HEK293T (cell line): ENCODE results near the gene TRPM3.

Experiments used
- CTCF ChIA-PET: fragments of 350-600 bp; formaldehyde crosslinking; extraction: SDS; loops from one replicate; lab custom pipeline; 2021; ENCODE audit warnings: antibody characterized with exemption, inconsistent platforms; lab: Yijun Ruan, JAX
- POLR2A ChIA-PET: fragments of 350-600 bp; formaldehyde crosslinking; extraction: SDS; loops from one replicate; lab custom pipeline; 2020; ENCODE audit warnings: antibody characterized with exemption, inconsistent platforms; lab: Yijun Ruan, JAX
- DNase-seq: peaks from one replicate; pipeline ENCODE4 v3.0.0; 2012; ENCODE audit warnings: mixed read lengths; ENCODE audit errors: extremely low spot score
- ARNT ChIP-seq: fragments of 450-650 bp; IDR thresholded peaks from 2 replicates; pipeline ENCODE4 v1.6.1; 2017; ENCODE audit warnings: mild to moderate bottlenecking
- BHLHE40 ChIP-seq: fragments of 450-650 bp; IDR thresholded peaks from 2 replicates; pipeline ENCODE4 v1.6.1; 2016; ENCODE audit warnings: mild to moderate bottlenecking, moderate library complexity, borderline replicate concordance
- CTBP1 ChIP-seq: fragments of 450-650 bp; IDR thresholded peaks from 2 replicates; pipeline ENCODE4 v1.6.1; 2016; ENCODE audit warnings: borderline replicate concordance
- ELF4 ChIP-seq: fragments of 450-650 bp; IDR thresholded peaks from 2 replicates; pipeline ENCODE4 v1.6.1; 2017; ENCODE audit warnings: antibody characterized with exemption
- FOXA1 ChIP-seq: fragments of 450-650 bp; IDR thresholded peaks from 2 replicates; pipeline ENCODE4 v1.6.1; 2016; ENCODE audit warnings: mild to moderate bottlenecking
- FOXK2 ChIP-seq: fragments of 450-650 bp; IDR thresholded peaks from 2 replicates; pipeline ENCODE4 v1.6.1; 2016; ENCODE audit warnings: mild to moderate bottlenecking
- FOXM1 ChIP-seq: fragments of 450-650 bp; IDR thresholded peaks from 2 replicates; pipeline ENCODE4 v1.6.1; 2017; ENCODE audit warnings: mild to moderate bottlenecking, borderline replicate concordance
- HDGF ChIP-seq: fragments of 450-650 bp; IDR thresholded peaks from 2 replicates; pipeline ENCODE4 v1.6.1; 2017; ENCODE audit warnings: antibody characterized with exemption, borderline replicate concordance
- L3MBTL2 ChIP-seq: fragments of 450-650 bp; conservative IDR thresholded peaks from 2 replicates; pipeline ENCODE4 v1.6.1; 2016; ENCODE audit warnings: mild to moderate bottlenecking
- LEF1 ChIP-seq: fragments of 450-650 bp; IDR thresholded peaks from 2 replicates; pipeline ENCODE4 v1.6.1; 2017; ENCODE audit warnings: mild to moderate bottlenecking, borderline replicate concordance
- NFRKB ChIP-seq: fragments of 450-650 bp; IDR thresholded peaks from 2 replicates; pipeline ENCODE4 v1.6.1; 2016; ENCODE audit warnings: mild to moderate bottlenecking, moderate library complexity
- SP1 ChIP-seq: fragments of 450-650 bp; IDR thresholded peaks from 2 replicates; pipeline ENCODE4 v1.6.1; 2017
- SUZ12 ChIP-seq: fragments of 450-650 bp; IDR thresholded peaks from 2 replicates; pipeline ENCODE4 v1.6.1; 2016; ENCODE audit warnings: mild to moderate bottlenecking
- TARDBP ChIP-seq: fragments of 450-650 bp; IDR thresholded peaks from 2 replicates; pipeline ENCODE4 v1.6.1; 2016
- ZNF384 ChIP-seq: fragments of 450-650 bp; IDR thresholded peaks from 2 replicates; pipeline ENCODE4 v1.6.1; 2016
- TF ChIP-seq, protein P1 (sequence below): fragments of 450-650 bp; IDR thresholded peaks from 2 replicates; pipeline ENCODE4 v1.6.1; 2016

TRPM3 gene

DNA sequence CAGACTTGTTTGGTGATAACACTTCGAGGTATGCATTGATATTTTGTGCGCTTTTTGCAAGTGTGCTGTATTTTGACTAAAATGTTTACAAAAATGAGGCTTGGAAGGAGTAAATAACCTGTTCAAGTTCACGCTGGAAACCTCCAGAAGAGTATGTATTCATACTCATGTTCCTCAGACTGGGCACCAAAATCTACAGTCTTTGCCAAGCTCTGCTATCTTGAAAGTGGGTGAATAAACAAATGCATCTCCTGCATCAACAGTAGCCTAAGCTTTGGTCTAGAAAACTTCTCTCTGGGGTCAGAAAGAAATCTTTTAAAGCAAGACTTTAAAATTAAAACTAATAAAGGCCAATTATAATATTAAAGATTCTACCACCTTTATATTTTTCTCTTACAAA lies 157.9 kb downstream of the TRPM3 start:
- TF ChIP-seq LEF1 (no peak), ELF4 (no peak), HDGF (no peak), FOXA1 (no peak), CTBP1 (no peak)
- no peak for DNase-seq
- CTCF ChIA-PET = no interaction called here
- POLR2A ChIA-PET = no interaction called here

DNA sequence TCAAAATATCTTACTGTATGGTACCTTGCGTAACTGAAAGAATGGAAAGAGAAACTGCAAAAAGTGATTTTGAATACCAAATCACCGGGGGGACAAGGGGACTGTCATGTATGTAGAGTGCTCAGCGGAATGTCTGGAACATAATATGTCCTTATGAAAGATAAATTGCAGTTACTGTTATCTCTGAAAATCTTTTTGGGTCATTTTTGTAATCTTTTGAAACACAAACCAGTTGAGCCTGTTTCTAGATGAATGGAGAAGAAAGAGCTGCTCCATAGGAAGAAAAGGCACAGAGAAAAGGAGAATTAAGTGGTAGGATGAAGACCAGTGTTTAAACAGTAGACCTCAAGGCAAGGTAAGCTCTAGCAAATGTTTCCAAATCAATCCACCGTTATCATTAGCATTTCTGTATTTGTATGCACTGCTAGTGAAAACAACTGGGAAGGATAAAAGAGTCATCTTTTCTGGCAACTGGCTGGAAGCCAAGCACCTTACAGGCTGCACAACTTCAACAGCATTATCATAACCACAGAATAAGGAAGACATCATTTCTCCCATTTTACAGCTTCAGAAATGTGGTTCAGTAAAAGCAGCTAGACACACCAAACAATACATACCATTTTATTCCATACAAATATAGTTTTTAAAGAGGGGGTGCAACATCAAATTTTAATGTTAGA lies 158.5 kb downstream of the TRPM3 start:
- POLR2A ChIA-PET = no interaction called here
- DNase-seq = no peak
- CTCF ChIA-PET = no interaction called here
- no peak for TF ChIP-seq FOXM1
- TF ChIP-seq ELF4 = no peak
- TF ChIP-seq ZNF384 = no peak
- TF ChIP-seq NFRKB = no peak
- TF ChIP-seq, protein P1, sequence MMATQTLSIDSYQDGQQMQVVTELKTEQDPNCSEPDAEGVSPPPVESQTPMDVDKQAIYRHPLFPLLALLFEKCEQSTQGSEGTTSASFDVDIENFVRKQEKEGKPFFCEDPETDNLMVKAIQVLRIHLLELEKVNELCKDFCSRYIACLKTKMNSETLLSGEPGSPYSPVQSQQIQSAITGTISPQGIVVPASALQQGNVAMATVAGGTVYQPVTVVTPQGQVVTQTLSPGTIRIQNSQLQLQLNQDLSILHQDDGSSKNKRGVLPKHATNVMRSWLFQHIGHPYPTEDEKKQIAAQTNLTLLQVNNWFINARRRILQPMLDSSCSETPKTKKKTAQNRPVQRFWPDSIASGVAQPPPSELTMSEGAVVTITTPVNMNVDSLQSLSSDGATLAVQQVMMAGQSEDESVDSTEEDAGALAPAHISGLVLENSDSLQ = no peak
- no peak for TF ChIP-seq CTBP1
- no peak for TF ChIP-seq L3MBTL2
- TF ChIP-seq SUZ12 = no peak
- no peak for TF ChIP-seq LEF1
- no peak for TF ChIP-seq FOXK2
- TF ChIP-seq TARDBP = no peak
- TF ChIP-seq HDGF = no peak
- no peak for TF ChIP-seq SP1
- TF ChIP-seq BHLHE40 = no peak
- no peak for TF ChIP-seq ARNT

DNA sequence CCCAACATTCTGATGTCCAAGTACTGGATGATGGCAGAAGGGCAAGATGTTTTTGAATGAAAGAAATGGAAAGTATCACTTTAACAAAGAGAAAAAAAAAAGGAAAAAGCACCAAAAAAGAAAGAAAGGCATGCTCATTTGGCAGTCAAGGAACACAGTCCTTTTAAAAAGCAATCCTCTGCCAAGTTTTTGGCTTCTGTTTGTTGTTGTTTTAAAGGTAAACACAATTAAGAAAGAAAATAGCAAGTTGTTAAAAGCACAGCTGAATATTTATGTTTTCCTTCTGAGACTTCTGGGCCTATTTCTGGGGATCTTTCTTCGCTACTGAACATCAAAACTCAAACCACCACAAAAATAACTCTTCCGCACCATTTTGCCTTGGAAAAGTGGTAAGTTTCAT lies 162.1 kb downstream of the TRPM3 start:
- CTCF ChIA-PET = no interaction called here
- POLR2A ChIA-PET = interaction anchor here (0.6 kb wide), 1 partner anchor 14 kb away, joined by 3 read pairs; no protein-coding TSS in a partner anchor
- TF ChIP-seq FOXK2 = no peak
- no peak for TF ChIP-seq SP1
- TF ChIP-seq ARNT = no peak
- TF ChIP-seq ELF4 = no peak

DNA sequence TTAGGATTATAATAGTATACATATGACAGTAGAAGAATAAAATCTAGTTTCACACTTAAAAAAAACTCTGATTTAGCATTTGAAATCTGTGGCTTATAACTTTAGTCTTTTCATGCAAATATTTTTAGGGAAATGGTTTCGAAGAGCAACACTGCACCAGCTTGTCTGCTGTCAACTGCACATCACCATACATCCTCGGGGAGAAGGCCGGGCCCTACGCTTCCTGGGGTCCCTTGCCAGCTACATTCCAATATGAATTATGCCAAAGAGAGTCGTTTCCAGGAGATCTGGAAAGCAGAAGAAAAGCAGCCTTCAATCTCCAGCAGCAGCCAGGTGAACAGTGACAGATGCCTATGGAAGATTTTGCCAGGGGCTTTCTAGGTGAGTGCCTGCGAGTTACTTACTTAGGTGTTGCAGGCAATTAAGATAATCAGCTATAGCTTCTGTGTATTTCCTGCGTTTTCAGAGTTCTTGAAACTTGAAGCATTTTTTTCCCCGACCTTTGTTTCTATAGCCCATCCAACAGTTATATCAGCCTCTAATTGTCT lies 166.8 kb downstream of the TRPM3 start:
- CTCF ChIA-PET = no interaction called here
- TF ChIP-seq SUZ12 (no peak), LEF1 (no peak)
- DNase-seq = no peak
- POLR2A ChIA-PET = no interaction called here

More for the DNA sequence above, 162.1 kb downstream of the TRPM3 start:
- DNase-seq = no peak

DNA sequence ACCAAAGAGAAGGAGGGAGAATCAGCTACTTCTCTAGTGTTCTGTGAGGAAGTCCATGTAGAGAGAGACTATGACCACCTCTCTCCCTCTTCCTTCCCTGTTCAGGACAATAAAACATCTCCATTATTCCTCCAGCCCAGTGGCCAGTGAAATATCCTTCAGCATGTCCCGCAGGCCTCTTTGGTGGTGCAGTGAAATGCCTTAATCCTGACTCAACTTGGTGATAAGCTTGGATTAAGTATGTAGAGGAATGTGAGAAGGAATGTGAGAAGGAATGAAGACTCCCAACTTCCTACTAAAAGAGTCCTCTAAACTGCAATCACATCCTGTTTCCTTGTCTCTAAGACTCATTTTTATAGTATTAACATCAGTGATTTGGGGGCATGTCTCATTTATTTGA lies 167.3 kb downstream of the TRPM3 start:
- POLR2A ChIA-PET = no interaction called here
- TF ChIP-seq SP1 (no peak), FOXK2 (no peak), L3MBTL2 (no peak)

DNA sequence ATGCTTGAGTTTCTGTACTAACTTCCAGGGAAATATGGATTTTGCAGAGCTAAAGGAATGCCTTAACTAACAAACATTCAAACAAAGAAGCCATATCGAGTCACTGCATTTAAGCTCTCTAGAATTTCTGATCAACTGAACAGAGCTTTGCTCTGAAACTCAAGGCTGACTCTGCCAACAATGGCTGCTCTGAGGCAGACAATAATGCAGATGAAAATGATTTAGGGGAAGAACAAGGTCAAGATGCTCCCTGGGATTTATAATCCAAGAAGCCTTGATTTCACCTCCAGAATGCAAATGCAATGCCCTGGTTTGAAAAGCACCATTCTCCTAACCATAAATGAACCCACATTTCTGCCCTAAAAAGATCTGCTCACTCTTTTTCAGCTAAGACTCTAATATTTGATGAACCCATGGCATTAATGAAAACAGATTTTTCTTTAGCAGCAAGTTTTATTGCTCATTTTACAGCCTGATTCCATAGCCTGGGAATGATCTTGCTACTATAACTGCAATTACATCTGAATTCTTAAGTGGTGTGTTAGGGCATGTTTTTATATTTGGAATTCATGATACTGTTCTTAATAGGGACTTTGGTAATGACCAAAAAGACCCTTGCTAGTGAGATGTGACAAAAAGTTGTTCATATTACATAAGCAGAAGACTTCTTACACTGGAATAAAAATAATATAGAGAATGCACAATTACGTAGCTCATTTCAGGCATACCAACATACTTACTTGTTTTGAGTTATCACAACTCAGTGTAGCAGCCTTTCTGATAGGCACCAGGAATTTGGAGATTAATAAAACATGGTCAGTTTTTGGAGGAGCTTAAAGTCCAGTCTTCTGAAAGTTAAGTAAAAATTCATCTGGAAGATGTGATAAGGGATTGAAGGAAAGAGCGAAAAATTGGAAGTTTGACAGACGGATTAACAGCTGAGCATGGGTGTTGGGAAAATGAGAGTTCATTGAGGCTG lies 169.4 kb downstream of the TRPM3 start:
- TF ChIP-seq, protein P1 = no peak
- TF ChIP-seq L3MBTL2 = no peak
- no peak for TF ChIP-seq ZNF384
- no peak for TF ChIP-seq SP1
- TF ChIP-seq ELF4 = no peak
- no peak for TF ChIP-seq NFRKB
- no peak for TF ChIP-seq SUZ12
- no peak for TF ChIP-seq TARDBP
- no peak for TF ChIP-seq FOXK2
- no peak for TF ChIP-seq FOXA1
- no peak for TF ChIP-seq HDGF
- TF ChIP-seq BHLHE40 = no peak
- TF ChIP-seq ARNT = no peak
- TF ChIP-seq CTBP1 = no peak
- no peak for TF ChIP-seq LEF1
- TF ChIP-seq FOXM1 = no peak
- ChIA-PET POLR2A (no interaction called here), CTCF (no interaction called here)
- no peak for DNase-seq

More for the DNA sequence above, 167.3 kb downstream of the TRPM3 start:
- CTCF ChIA-PET = no interaction called here
- no peak for DNase-seq

DNA sequence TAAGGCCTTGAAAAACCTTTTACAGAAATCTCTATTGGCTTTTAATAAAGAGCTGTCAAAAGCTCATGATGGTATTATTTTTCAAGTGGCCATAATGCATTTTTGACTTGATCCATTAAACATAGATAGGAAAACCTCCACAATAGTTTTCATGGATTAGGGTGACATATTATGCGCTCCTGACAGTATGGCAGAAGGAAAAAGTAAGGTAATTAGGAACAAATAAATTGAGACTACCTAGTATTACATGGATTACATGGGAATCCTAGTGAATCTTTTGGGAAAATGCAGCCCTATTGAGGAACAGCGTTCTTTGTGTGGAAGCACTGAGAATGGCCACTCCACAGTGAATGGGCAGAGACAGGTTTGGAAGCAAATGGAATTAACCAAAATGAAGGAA lies 171.2 kb downstream of the TRPM3 start:
- POLR2A ChIA-PET = no interaction called here
- TF ChIP-seq, protein P1 = no peak
- no peak for TF ChIP-seq ARNT
- CTCF ChIA-PET = no interaction called here
- DNase-seq = no peak
